Measurements from ENCODE around the gene CYFIP2.

CYFIP2 gene

GRCh38 chr5:157289164-157289819 lies 23.4 kb downstream of the CYFIP2 start:
- no peak for DNase-seq

- peak; percentile 27 for DNase-seq
Measured at GRCh38 chr5:157290156-157290980, 24.4 kb downstream of the CYFIP2 start.

GRCh38 chr5:157290981-157291711 lies 25.2 kb downstream of the CYFIP2 start:
- peak; percentile 53 for DNase-seq

GRCh38 chr5:157292599-157292998 lies 26.7 kb downstream of the CYFIP2 start:
- no peak for DNase-seq

GRCh38 chr5:157294407-157295091 lies 28.6 kb downstream of the CYFIP2 start:
- no peak for DNase-seq

GRCh38 chr5:157295247-157295646 lies 29.3 kb downstream of the CYFIP2 start:
- no peak for DNase-seq

- no peak for DNase-seq
Measured at GRCh38 chr5:157300564-157300963, 34.6 kb downstream of the CYFIP2 start.

- DNase-seq = no peak
Measured at GRCh38 chr5:157301066-157301465, 35.1 kb downstream of the CYFIP2 start.

GRCh38 chr5:157303023-157303422 lies 37.1 kb downstream of the CYFIP2 start:
- no peak for DNase-seq

- DNase-seq = no peak
Measured at GRCh38 chr5:157303667-157304327, 37.9 kb downstream of the CYFIP2 start.

GRCh38 chr5:157306081-157306480 lies 40.2 kb downstream of the CYFIP2 start:
- DNase-seq = no peak

GRCh38 chr5:157306692-157307471 lies 41.0 kb downstream of the CYFIP2 start:
- DNase-seq = no peak

- no peak for DNase-seq
Measured at GRCh38 chr5:157308836-157309465, 43.0 kb downstream of the CYFIP2 start.

GRCh38 chr5:157309796-157310195 lies 43.9 kb downstream of the CYFIP2 start:
- DNase-seq = no peak

- DNase-seq = no peak
Measured at GRCh38 chr5:157311595-157311994, 45.7 kb downstream of the CYFIP2 start.

- DNase-seq = peak; percentile 61
Measured at GRCh38 chr5:157312492-157312891, 46.6 kb downstream of the CYFIP2 start.

GRCh38 chr5:157322581-157322980 lies 56.7 kb downstream of the CYFIP2 start:
- DNase-seq = no peak

- no peak for DNase-seq
Measured at GRCh38 chr5:157323107-157323706, 57.3 kb downstream of the CYFIP2 start.

GRCh38 chr5:157324237-157324636 lies 58.3 kb downstream of the CYFIP2 start:
- no peak for DNase-seq

- no peak for DNase-seq
Measured at GRCh38 chr5:157326440-157327005, 60.6 kb downstream of the CYFIP2 start.

Measured in suppressor macrophage treated with lipopolysaccharide for 4 hours (primary cell).